HCT116 (cell line): Measurements from ENCODE around the gene HNRNPD. TPM values are rescaled to one million over a fixed set of nuclear protein-coding genes. Genes with fewer than 3 reads are reported as not detected.

ENCODE experiments used
- ATAC-seq: fragments of 200-7000 bp; cut with Tn5 transposase; 2 replicates; pipeline ENCODE4 v1.9.1; 2020; ENCODE audit warnings: mild to moderate bottlenecking, moderate library complexity
- BruUV-seq: library from RNA; stranded (reverse); fragments of 400-500 nt; replicated peaks from 2 replicates; lab custom pipeline; 2021; lab: Mats Ljungman, UMichigan
- CTCF ChIA-PET: fragments of 300-600 bp; sonication (Branson Sonifier 250); formaldehyde crosslinking; loops from one replicate; lab custom pipeline; 2021; ENCODE audit warnings: antibody characterized with exemption; lab: Charles Lee
- POLR2A ChIA-PET: fragments of 300-600, 350-600 bp; sonication (Branson Sonifier 250); formaldehyde crosslinking; loops from one replicate; lab custom pipeline; 2021; ENCODE audit warnings: antibody characterized with exemption; lab: Charles Lee
- RAD21 ChIA-PET, 2 experiments: fragments of 300-600 bp; sonication (Branson Sonifier 250); formaldehyde crosslinking; loops; one replicate each; lab custom pipeline; 2023; ENCODE audit warnings: low total read pairs in 2 of 2; ENCODE audit not compliant: uncharacterized antibody in 2 of 2, unreplicated experiment in 2 of 2, low non-redundant PET in 1 of 2; lab: Charles Lee
- DNase-seq: peaks from one replicate; pipeline ENCODE4 v3.0.0-alpha.2; 2010; ENCODE audit warnings: low read depth, low spot score
- H2AFZ ChIP-seq: fragments of 200-600 bp; shearing (Covaris generic), sonication (generic); 2 replicates; pipeline ENCODE4 v1.6.1; 2017; ENCODE audit warnings: low read depth, mixed run types, mixed read lengths, antibody characterized with exemption, low read length; ENCODE audit not compliant: poor library complexity, severe bottlenecking
- H3K27ac ChIP-seq: 2 replicates; pipeline ENCODE4 v1.5.1; 2012; ENCODE audit warnings: low read depth, low read length
- H3K27me3 ChIP-seq: fragments of 200-600 bp; sonication (generic); 2 replicates; pipeline ENCODE4 v1.6.1; 2016; ENCODE audit warnings: mixed run types, low read length, mixed read lengths; ENCODE audit not compliant: insufficient read depth
- H3K36me3 ChIP-seq, 2 experiments: fragments of 200-500 bp in 1 of 2; fragments of 200-600 bp in 1 of 2; sonication (Bioruptor generic) in 1 of 2; sonication (generic) in 1 of 2; 2 replicates each; pipeline versions ENCODE4 v1.5.1 to v1.6.1; 2014 to 2016; ENCODE audit warnings: low read length in 2 of 2, inconsistent platforms in 1 of 2, mixed read lengths in 1 of 2, mixed run types in 1 of 2; ENCODE audit not compliant: insufficient read depth in 2 of 2, control insufficient read depth in 1 of 2
- H3K4me1 ChIP-seq, 2 experiments: fragments of 200-600 bp in 1 of 2; sonication (generic) in 1 of 2; 2 replicates each; pipeline versions ENCODE4 v1.5.1 to v1.6.1; 2012 to 2017; ENCODE audit warnings: low read length in 2 of 2, inconsistent platforms in 1 of 2, mild to moderate bottlenecking in 1 of 2, mixed read lengths in 1 of 2, mixed run types in 1 of 2, moderate library complexity in 1 of 2; ENCODE audit not compliant: insufficient read depth in 2 of 2, control insufficient read depth in 1 of 2
- H3K4me2 ChIP-seq: fragments of 200-600 bp; sonication (generic); 2 replicates; pipeline ENCODE4 v1.6.1; 2017; ENCODE audit warnings: mixed run types, low read length, mixed read lengths
- H3K4me3 ChIP-seq, 2 experiments: fragments of 200-600 bp in 1 of 2; sonication (generic) in 1 of 2; replicated peaks in 1 of 2; 2 replicates each; pipeline ENCODE4 v1.5.1; 2011 to 2016; ENCODE audit warnings: low read length in 2 of 2, control low read depth in 1 of 2, low read depth in 1 of 2, mild to moderate bottlenecking in 1 of 2, mixed read lengths in 1 of 2, mixed run types in 1 of 2
- H3K79me2 ChIP-seq: fragments of 200-600 bp; sonication (generic); 2 replicates; pipeline ENCODE4 v1.6.1; 2017; ENCODE audit warnings: mild to moderate bottlenecking, mixed run types, low read length, moderate library complexity, mixed read lengths; ENCODE audit not compliant: insufficient read depth
- H3K9ac ChIP-seq: fragments of 200-600 bp; sonication (generic); 2 replicates; pipeline ENCODE4 v1.6.1; 2016; ENCODE audit warnings: low read length, mixed read lengths
- H3K9me2 ChIP-seq: fragments of 200-600 bp; sonication (generic), shearing (Covaris generic); 2 replicates; pipeline ENCODE4 v1.6.1; 2017; ENCODE audit warnings: mixed run types, mild to moderate bottlenecking, moderate library complexity; ENCODE audit not compliant: insufficient read depth
- H3K9me3 ChIP-seq, 2 experiments: fragments of 200-500 bp in 1 of 2; fragments of 200-600 bp in 1 of 2; sonication (Bioruptor generic) in 1 of 2; sonication (generic) in 1 of 2; 2 replicates each; pipeline ENCODE4 v1.6.1; 2014 to 2017; ENCODE audit warnings: low read length in 2 of 2, mixed read lengths in 2 of 2, inconsistent platforms in 1 of 2, low read depth in 1 of 2, mild to moderate bottlenecking in 1 of 2, mixed run types in 1 of 2, moderate library complexity in 1 of 2; ENCODE audit not compliant: control insufficient read depth in 1 of 2, insufficient read depth in 1 of 2
- H4K20me1 ChIP-seq: fragments of 200-600 bp; sonication (generic), shearing (Covaris generic); 2 replicates; pipeline ENCODE4 v1.6.1; 2017; ENCODE audit warnings: mixed run types, mild to moderate bottlenecking, moderate library complexity; ENCODE audit not compliant: insufficient read depth
- CEBPB ChIP-seq: IDR thresholded peaks from 2 replicates; pipeline ENCODE4 v1.6.1; 2012; ENCODE audit warnings: low read depth
- CTCF ChIP-seq, 3 experiments: fragments of 200-600 bp in 1 of 3; sonication (generic) in 1 of 3; IDR thresholded peaks in 2 of 3; conservative IDR thresholded peaks in 1 of 3; 2 replicates each; pipeline ENCODE4 v1.5.1; 2012 to 2017; ENCODE audit warnings: low read depth in 2 of 3, low read length in 2 of 3, antibody characterized with exemption in 1 of 3, borderline replicate concordance in 1 of 3, control low read depth in 1 of 3, mild to moderate bottlenecking in 1 of 3, mixed read lengths in 1 of 3, mixed run types in 1 of 3, moderate library complexity in 1 of 3; ENCODE audit not compliant: insufficient read depth in 1 of 3
- JUND ChIP-seq: IDR thresholded peaks from 2 replicates; pipeline ENCODE4 v1.6.1; 2012
- MAX ChIP-seq: IDR thresholded peaks from 2 replicates; pipeline ENCODE4 v1.6.1; 2012
- POLR2AphosphoS5 ChIP-seq: IDR thresholded peaks from 2 replicates; pipeline ENCODE4 v1.6.1; 2011; ENCODE audit warnings: mild to moderate bottlenecking, low read depth, low read length, moderate library complexity
- RAD21 ChIP-seq: IDR thresholded peaks from 2 replicates; pipeline ENCODE4 v1.6.1; 2012; ENCODE audit warnings: low read depth, mild to moderate bottlenecking
- REST ChIP-seq: IDR thresholded peaks from 2 replicates; pipeline ENCODE4 v1.6.1; 2012; ENCODE audit warnings: low read depth
- SRF ChIP-seq: IDR thresholded peaks from 2 replicates; pipeline ENCODE4 v1.6.1; 2012; ENCODE audit warnings: low read depth
- YY1 ChIP-seq: IDR thresholded peaks from 2 replicates; pipeline ENCODE4 v1.6.1; 2011; ENCODE audit warnings: low read length, low read depth, moderate library complexity, mild to moderate bottlenecking; ENCODE audit not compliant: insufficient replicate concordance; ENCODE audit errors: extremely low read depth
- intact Hi-C: fragments of 100-400 bp; cut with micrococcal nuclease; formaldehyde crosslinking; loops from 2 replicates; pipeline ENCODE4 v1.10.0; 2022
- total RNA-seq: library from RNA; stranded (reverse); gene quantifications from one replicate; pipeline ENCODE4 v1.2.1, GENCODE V29; 2021; ENCODE audit not compliant: unreplicated experiment

Gene HNRNPD
- total RNA-seq, 1 experiment from 2014 or later: 357 TPM

DNA sequence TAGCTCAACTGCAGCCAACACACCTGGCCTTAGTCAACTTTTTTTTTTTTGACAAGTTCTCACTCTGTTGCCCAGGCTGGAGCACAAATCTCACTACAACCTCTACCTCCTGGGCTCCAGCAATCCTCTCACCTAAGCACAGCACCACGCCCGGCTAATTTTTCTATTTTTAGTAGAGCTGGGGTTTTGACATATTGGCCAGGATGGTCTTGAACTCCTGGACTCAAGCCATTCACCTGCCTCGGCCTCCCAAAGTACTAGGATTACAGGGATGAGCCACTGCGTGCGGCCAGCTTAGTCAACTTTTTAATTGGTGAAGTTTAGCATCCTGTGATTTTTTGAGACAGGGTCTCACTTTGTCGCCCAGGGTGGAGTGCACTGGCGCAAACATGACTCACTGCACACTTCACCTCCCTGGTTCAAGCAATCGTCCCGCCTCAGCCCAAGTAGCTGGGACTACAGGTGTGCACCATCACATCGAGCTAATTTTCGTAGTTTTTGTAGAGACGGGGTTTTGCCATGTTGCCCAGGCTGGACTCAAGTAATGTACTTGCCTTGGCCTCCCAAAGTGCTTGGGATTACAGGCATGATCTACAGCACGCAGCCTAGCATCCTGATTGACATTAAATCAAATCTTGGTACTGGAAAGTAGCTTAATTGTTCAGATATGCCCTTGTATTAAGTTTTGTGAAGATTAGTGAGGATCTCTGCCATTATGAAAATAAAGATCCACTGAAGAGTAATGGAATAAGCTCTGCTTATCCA is 48.2 kb upstream of the HNRNPD start:
- H3K4me2 ChIP-seq: no peak overlapping the region
- H3K27me3 ChIP-seq: no peaks in the 10 kb centered on the region
- H3K9me2 ChIP-seq: no peaks in the 10 kb centered on the region
- no peak overlapping the region for H3K9ac ChIP-seq
- H3K79me2 ChIP-seq: peaks cover 24% of the 10 kb centered on the region
- H3K4me3 ChIP-seq: no peak overlapping the region
- no peaks in the 10 kb centered on the region for H3K9me3 ChIP-seq
- no peak for DNase-seq
- intact Hi-C loops: loop anchor here (1.0 to 2.0 kb wide), 2 partner anchors 13 to 47 kb away; no protein-coding TSS in a partner anchor
- H3K27ac ChIP-seq: no peak overlapping the region
- peak; percentile 41 for ATAC-seq
- H4K20me1 ChIP-seq: peaks cover 42% of the 10 kb centered on the region
- H2AFZ ChIP-seq: no peak overlapping the region
- CTCF ChIA-PET: no interaction called here
- H3K36me3 ChIP-seq: peaks cover 32 to 37% of the 10 kb centered on the region in 2 experiments
- H3K4me1 ChIP-seq: peaks cover 0 to 22% of the 10 kb centered on the region in 2 experiments; a peak in 3 of 4 replicates
- RAD21 ChIA-PET: no interaction called here
- POLR2A ChIA-PET: interaction anchor here (0.8 to 3.1 kb wide), 2 partner anchors 48 kb away, joined by 3 to 11 read pairs; partner anchors contain the start of gene HNRNPD
- TF ChIP-seq POLR2AphosphoS5 (peak; percentile 37), CTCF (IDR thresholded peaks at IDR 0.05 in 2 of 3, conservative IDR thresholded peaks at IDR 0.05 in 1 of 3; ENCODE audit: borderline replicate concordance in 1 of 3, insufficient read depth in 1 of 3, low read depth in 2 of 3, low read length in 2 of 3) (no peak), RAD21 (no peak)
- no TSS peak for BruUV-seq

GRCh38 chr4:82419451-82419850 is 45.7 kb upstream of the HNRNPD start:
- DNase-seq (no peak), ATAC-seq (no peak)
- Histone ChIP-seq H3K4me3 (no peak overlapping the region), H3K4me1 (peaks cover 0 to 14% of the 10 kb centered on the region in 2 experiments; a peak in 2 of 4 replicates), H3K27me3 (no peaks in the 10 kb centered on the region), H3K36me3 (peaks cover 7 to 11% of the 10 kb centered on the region in 2 experiments), H2AFZ (no peak overlapping the region), H4K20me1 (peaks cover 17% of the 10 kb centered on the region), H3K27ac (no peak overlapping the region), H3K4me2 (no peak overlapping the region), H3K9ac (no peak overlapping the region), H3K9me3 (no peaks in the 10 kb centered on the region), H3K79me2 (no peaks in the 10 kb centered on the region; the same call in 1 of the 2 replicates), H3K9me2 (no peaks in the 10 kb centered on the region)
- ChIA-PET POLR2A (interaction anchor here (0.7 to 3.1 kb wide), 3 partner anchors 10 to 45 kb away, joined by 5 to 14 read pairs (median 11); partner anchors contain the start of gene HNRNPD), CTCF (interaction anchor here (0.7 kb wide), 1 partner anchor 10 kb away, joined by 3 read pairs; no protein-coding TSS in a partner anchor), RAD21 (no interaction called here)
- no TSS peak for BruUV-seq
- TF ChIP-seq RAD21: no peak
- no peak for TF ChIP-seq MAX
- no peak for TF ChIP-seq JUND
- no peak for TF ChIP-seq SRF
- no peak for TF ChIP-seq YY1
- TF ChIP-seq REST: no peak
- no peak for TF ChIP-seq CEBPB
- intact Hi-C loops: no loop called here
